HL-60 (cell line): ENCODE results near the gene SIGLEC12.
"Not testable (repeated sequence)": the region's sequence is repeated elsewhere in the genome, so short reads cannot be mapped to it uniquely, and the experiment has no call there.

Experiments
- DNase-seq, 2 experiments: peaks; one replicate each; pipeline ENCODE4 v3.0.0-alpha.2; 2010 to 2020; ENCODE audit warnings: low read depth in 1 of 2, low spot score in 1 of 2
- H3K27ac ChIP-seq: fragments of 250-450 bp; sonication (Bioruptor Pico); replicated peaks from 2 replicates; pipeline ENCODE4 v1.5.1; 2020; ENCODE audit warnings: mild to moderate bottlenecking, moderate library complexity
- H3K27me3 ChIP-seq: fragments of 250-450 bp; sonication (Bioruptor Pico); 2 replicates; pipeline ENCODE4 v1.5.1; 2021; ENCODE audit warnings: mild to moderate bottlenecking, moderate library complexity; ENCODE audit not compliant: insufficient read depth, poor library complexity, severe bottlenecking
- H3K4me3 ChIP-seq: replicated peaks from 2 replicates; pipeline ENCODE4 v1.5.1; 2011; ENCODE audit warnings: mild to moderate bottlenecking, control low read depth, low read length; ENCODE audit not compliant: insufficient read depth
- GABPA ChIP-seq: IDR thresholded peaks from 2 replicates; pipeline ENCODE4 v1.6.1; 2012; ENCODE audit warnings: low read depth
- POLR2AphosphoS5 ChIP-seq: IDR thresholded peaks from 2 replicates; pipeline ENCODE4 v1.6.1; 2012; ENCODE audit warnings: low read depth
- SPI1 ChIP-seq: IDR thresholded peaks from 2 replicates; pipeline ENCODE4 v1.6.1; 2012; ENCODE audit warnings: low read depth, mild to moderate bottlenecking, borderline replicate concordance
- TF ChIP-seq, protein P1 (sequence below): IDR thresholded peaks from 2 replicates; pipeline ENCODE4 v1.6.1; 2012; ENCODE audit warnings: low read depth; ENCODE audit not compliant: insufficient replicate concordance
- TF ChIP-seq, protein P2 (sequence below): IDR thresholded peaks from one replicate; pipeline ENCODE4 v1.5.1; 2011; ENCODE audit warnings: low read length, control low read depth, inconsistent platforms; ENCODE audit not compliant: insufficient read depth

The SIGLEC12 gene

DNA sequence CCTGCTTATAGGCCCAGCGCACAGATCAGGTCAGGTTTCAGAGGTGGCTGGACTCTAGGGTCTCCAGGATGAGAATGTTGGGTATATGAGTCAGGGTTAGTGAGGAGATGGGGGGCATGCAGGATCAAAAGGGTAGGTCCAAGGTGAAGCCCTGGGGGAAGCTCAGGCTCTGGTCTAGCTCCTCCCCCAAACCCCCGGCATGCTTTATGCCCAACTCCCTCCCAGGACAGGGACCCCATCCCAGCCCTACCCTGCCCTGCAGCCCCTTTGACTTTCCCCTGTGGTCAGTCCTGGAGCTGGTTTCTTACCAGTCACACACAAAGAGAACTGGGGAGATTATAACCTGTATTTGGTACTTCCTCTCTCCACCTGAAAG, 33.1 kb downstream of the SIGLEC12 start:
- Histone ChIP-seq H3K4me3 (no peak overlapping the region), H3K27ac (peak overlapping the region; percentile 79), H3K27me3 (no peaks in the 10 kb centered on the region)
- TF ChIP-seq GABPA (no peak), SPI1 (no peak), POLR2AphosphoS5 (no peak)
- TF ChIP-seq, protein P1, sequence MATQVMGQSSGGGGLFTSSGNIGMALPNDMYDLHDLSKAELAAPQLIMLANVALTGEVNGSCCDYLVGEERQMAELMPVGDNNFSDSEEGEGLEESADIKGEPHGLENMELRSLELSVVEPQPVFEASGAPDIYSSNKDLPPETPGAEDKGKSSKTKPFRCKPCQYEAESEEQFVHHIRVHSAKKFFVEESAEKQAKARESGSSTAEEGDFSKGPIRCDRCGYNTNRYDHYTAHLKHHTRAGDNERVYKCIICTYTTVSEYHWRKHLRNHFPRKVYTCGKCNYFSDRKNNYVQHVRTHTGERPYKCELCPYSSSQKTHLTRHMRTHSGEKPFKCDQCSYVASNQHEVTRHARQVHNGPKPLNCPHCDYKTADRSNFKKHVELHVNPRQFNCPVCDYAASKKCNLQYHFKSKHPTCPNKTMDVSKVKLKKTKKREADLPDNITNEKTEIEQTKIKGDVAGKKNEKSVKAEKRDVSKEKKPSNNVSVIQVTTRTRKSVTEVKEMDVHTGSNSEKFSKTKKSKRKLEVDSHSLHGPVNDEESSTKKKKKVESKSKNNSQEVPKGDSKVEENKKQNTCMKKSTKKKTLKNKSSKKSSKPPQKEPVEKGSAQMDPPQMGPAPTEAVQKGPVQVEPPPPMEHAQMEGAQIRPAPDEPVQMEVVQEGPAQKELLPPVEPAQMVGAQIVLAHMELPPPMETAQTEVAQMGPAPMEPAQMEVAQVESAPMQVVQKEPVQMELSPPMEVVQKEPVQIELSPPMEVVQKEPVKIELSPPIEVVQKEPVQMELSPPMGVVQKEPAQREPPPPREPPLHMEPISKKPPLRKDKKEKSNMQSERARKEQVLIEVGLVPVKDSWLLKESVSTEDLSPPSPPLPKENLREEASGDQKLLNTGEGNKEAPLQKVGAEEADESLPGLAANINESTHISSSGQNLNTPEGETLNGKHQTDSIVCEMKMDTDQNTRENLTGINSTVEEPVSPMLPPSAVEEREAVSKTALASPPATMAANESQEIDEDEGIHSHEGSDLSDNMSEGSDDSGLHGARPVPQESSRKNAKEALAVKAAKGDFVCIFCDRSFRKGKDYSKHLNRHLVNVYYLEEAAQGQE: no peak
- TF ChIP-seq, protein P2, sequence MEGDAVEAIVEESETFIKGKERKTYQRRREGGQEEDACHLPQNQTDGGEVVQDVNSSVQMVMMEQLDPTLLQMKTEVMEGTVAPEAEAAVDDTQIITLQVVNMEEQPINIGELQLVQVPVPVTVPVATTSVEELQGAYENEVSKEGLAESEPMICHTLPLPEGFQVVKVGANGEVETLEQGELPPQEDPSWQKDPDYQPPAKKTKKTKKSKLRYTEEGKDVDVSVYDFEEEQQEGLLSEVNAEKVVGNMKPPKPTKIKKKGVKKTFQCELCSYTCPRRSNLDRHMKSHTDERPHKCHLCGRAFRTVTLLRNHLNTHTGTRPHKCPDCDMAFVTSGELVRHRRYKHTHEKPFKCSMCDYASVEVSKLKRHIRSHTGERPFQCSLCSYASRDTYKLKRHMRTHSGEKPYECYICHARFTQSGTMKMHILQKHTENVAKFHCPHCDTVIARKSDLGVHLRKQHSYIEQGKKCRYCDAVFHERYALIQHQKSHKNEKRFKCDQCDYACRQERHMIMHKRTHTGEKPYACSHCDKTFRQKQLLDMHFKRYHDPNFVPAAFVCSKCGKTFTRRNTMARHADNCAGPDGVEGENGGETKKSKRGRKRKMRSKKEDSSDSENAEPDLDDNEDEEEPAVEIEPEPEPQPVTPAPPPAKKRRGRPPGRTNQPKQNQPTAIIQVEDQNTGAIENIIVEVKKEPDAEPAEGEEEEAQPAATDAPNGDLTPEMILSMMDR: no peak
- DNase-seq: no peak

DNA sequence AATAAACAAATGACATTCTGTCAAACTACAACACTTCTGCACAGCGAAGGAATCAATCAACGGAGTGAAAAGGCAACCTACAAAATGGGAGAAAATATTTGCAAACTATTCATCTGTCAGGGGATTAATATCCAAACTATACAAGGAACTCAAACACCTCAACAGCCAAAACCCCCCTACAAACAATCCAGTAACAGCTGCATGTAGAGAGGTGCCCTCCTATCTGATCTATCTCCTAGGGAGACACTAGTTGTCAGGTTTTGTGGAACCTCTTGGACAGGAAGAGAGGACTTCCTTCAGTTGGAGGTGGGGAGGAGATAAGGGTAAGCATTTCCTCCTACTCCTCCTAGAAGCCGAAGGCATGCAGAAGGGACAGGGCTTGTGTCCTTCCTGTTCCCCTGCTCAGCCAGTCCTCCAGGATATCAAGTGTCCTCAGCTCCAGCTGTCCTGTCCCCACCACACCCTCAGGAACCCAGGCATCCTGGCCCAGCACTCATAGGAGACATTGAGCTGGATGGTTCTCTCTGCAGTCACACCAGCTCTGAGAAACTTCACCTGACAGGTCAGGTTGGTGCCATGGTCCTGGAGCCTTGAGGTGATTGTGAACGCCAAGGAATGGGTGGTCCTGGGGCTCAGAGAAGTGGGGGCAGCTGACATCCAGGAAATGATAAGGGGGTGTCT, 33.6 kb downstream of the SIGLEC12 start:
- peak in 1 of 2 experiments; percentile 78 for DNase-seq
- TF ChIP-seq POLR2AphosphoS5 (peak; percentile 54), SPI1 (peak; percentile 68; the same call in 1 of the 2 replicates), GABPA (peak; percentile 76)
- TF ChIP-seq, protein P1: no peak
- no peak overlapping the region for H3K4me3 ChIP-seq
- H3K27me3 ChIP-seq: no peaks in the 10 kb centered on the region
- H3K27ac ChIP-seq: peak overlapping the region; percentile 79

DNA sequence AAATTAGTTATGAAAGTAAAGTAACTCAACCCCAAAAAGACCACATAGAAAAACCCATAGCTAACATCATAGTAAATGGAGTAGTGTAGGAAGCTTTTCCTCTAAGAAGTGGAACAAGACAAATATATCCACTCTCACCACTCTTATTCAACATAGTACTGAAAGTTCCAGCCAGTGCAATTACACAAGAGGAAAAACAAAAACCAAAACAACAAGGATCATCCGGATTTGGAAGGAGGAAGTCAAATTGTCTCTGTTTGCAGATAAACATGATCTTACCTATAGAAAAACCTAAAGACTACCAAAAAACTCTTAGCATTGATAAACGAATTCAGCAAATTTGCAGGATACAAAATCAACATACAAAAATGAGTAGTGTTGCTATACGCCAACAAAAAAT, 34.9 kb downstream of the SIGLEC12 start:
- no peak for TF ChIP-seq GABPA
- TF ChIP-seq SPI1: peak; percentile 22; the same call in 1 of the 2 replicates
- no peak overlapping the region for H3K4me3 ChIP-seq

DNA sequence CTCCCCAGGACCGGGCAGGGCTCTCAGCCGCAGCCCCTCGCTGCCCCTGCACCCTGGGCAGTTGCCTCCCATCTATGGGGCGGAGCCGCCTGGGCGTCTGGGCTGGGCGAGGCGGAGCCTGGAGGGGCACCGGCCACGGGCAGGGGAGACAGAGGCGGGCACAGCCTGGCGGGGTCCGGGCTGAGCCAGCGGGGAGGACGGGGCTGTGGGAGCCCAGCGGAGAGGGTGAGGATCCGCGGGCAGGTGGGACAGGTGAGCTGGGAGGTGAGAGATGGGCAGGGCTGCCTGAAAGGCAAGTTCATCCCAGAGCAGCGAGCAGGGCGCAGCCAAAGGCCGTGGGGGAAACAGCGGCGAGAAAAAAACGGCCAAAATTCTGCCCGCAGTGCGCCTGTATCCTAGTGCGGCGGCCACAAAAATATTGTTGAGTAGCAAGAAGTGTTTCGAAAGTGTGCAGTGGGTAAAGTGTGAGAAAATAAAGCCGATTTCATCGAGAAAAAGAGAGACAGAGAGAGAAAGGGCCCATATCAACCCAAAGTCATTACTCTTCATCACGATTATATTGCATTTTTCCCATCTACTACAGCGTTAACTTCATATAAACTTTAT, 37.5 kb downstream of the SIGLEC12 start:
- 0 out of 2 replicates have a peak, but pooled peaks have one; percentile 9 for TF ChIP-seq POLR2AphosphoS5
- peak in 1 of 2 experiments; percentile 70 for DNase-seq
- H3K27me3 ChIP-seq, H3K4me3 ChIP-seq: not testable (repeated sequence)
- H3K27ac ChIP-seq: peak overlapping the region; percentile 82

More for the DNA sequence above, 34.9 kb downstream of the SIGLEC12 start:
- Histone ChIP-seq H3K27me3 (no peaks in the 10 kb centered on the region), H3K27ac (peak overlapping the region; percentile 79)
- DNase-seq: no peak

DNA sequence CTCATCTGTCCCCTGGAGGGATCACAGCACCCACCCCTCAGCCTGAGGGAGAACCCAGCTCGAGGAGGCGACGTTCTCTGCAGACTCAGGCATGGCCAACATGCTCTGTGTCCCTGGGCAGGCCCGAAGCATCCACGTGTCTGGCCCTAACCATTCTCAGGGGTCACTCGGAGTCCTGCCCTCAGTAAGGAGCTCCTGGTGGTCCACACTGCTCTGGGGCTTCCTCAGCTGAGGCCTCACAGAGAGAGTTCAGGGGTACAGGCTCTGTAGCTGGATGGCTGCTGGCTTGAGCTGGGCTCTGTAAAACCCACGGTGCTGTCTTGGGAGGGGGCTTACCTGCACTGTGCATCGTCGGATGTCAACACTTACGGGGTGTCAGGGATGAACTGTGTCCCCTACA, 38.9 kb downstream of the SIGLEC12 start:
- Histone ChIP-seq H3K27me3 (no peaks in the 10 kb centered on the region), H3K27ac (peak overlapping the region; percentile 88), H3K4me3 (peak overlapping the region; percentile 0; the same call in 1 of the 2 replicates)
- TF ChIP-seq SPI1: no peak
- TF ChIP-seq POLR2AphosphoS5: no peak; the same call in 1 of the 2 replicates
- no peak for DNase-seq
